ENCODE data around the gene CERS6. TPM values are rescaled to one million over a fixed set of nuclear protein-coding genes. Genes with fewer than 3 reads are reported as not detected.

Gene CERS6
- total RNA-seq, 4 donors from 2014 or later = 17.6 to 31.1 (median 24.1) TPM

DNA sequence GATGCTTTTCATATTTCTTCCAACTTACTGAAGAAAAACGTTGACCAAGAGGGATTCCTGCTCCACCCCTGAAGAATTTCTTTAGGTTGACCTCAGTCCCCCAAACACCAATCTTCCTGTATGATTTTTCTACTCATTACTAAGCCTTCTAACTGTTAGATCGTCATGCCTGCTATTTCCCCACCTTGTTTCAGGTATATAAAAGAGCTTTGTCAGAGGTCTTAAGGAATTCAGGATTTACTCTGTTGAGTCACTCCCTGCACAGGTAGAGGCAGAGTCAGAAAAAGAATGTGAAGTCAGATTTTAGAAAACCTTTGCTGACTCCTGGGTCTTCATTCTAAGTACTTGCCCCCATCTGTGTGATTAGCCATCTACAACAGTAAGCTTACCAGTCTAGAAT lies 262.6 kb downstream of the CERS6 start:
- Histone ChIP-seq H3K4me1 (peaks cover 0 to 32% (median 0%) of the 10 kb centered on the region in 3 donors), H3K27ac (peak overlapping the region in 2 of 4 donors; percentile 53 to 65), H3K9me3 (no peaks in the 10 kb centered on the region), H3K27me3 (no peaks in the 10 kb centered on the region), H3K36me3 (peaks cover 0 to 34% (median 0%) of the 10 kb centered on the region in 3 donors), H3K4me3 (no peak overlapping the region)
- 39 to 52% methylated on average over 2 of the region's 2 CpGs for WGBS, 2 donors
- DNase-seq = no peak
- TF ChIP-seq POLR2A (IDR thresholded peaks at IDR 0.05) = no peak
- TF ChIP-seq, protein P1, sequence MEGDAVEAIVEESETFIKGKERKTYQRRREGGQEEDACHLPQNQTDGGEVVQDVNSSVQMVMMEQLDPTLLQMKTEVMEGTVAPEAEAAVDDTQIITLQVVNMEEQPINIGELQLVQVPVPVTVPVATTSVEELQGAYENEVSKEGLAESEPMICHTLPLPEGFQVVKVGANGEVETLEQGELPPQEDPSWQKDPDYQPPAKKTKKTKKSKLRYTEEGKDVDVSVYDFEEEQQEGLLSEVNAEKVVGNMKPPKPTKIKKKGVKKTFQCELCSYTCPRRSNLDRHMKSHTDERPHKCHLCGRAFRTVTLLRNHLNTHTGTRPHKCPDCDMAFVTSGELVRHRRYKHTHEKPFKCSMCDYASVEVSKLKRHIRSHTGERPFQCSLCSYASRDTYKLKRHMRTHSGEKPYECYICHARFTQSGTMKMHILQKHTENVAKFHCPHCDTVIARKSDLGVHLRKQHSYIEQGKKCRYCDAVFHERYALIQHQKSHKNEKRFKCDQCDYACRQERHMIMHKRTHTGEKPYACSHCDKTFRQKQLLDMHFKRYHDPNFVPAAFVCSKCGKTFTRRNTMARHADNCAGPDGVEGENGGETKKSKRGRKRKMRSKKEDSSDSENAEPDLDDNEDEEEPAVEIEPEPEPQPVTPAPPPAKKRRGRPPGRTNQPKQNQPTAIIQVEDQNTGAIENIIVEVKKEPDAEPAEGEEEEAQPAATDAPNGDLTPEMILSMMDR (IDR thresholded peaks at IDR 0.05) = no peak
- intact Hi-C loops (cut with DNase I) = no loop called here

DNA sequence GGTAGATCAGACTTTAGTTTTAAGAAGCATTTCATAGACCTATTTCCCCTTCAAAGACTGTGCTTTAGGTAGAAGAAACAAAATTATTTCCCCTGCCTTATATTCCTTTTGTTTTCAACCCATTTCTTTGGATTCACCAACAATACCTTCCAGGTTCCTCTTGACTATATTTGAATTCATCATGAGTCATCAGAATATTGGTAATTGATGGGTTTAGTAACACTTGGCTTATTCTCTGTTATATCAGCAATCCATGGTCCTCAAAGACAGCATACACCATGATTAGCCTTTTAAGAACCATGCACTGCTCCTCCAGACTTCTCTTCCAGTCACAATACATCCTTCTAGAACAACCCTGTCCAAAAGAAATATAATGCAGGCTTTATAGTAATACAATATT lies 263.4 kb downstream of the CERS6 start:
- intact Hi-C loops (cut with DNase I) = no loop called here
- TF ChIP-seq, protein P1 (IDR thresholded peaks at IDR 0.05) = no peak
- TF ChIP-seq POLR2A (IDR thresholded peaks at IDR 0.05) = no peak
- peak overlapping the region in 1 of 4 donors; percentile 53 for H3K27ac ChIP-seq
- H3K27me3 ChIP-seq = no peaks in the 10 kb centered on the region
- H3K4me3 ChIP-seq = no peak overlapping the region
- H3K36me3 ChIP-seq = peaks cover 0 to 34% (median 0%) of the 10 kb centered on the region in 3 donors
- no peaks in the 10 kb centered on the region for H3K9me3 ChIP-seq
- peaks cover 0 to 32% (median 0%) of the 10 kb centered on the region in 3 donors for H3K4me1 ChIP-seq
- no peak for DNase-seq

DNA sequence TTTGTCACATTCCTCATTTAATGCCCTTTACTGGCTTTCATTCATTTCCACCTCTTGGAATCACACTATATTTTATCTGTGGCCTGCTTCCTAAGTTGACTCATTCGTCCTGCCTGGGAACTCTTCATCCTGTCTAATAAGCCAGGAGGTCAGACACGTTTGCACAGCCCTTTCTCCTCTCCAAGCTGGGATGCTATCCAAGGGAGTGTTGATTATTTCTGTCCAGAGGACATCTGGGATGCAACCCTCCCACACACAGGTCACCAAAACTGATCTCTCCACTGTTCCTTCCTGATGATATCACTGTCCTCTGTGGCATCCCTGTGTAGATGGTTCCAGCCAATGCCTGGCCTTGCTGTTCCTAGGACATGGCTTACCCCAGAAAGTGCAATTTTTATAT lies 266.5 kb downstream of the CERS6 start:
- Histone ChIP-seq H3K9me3 (no peaks in the 10 kb centered on the region), H3K36me3 (peaks cover 0 to 37% (median 0%) of the 10 kb centered on the region in 3 donors), H3K4me1 (peaks cover 0 to 27% (median 0%) of the 10 kb centered on the region in 3 donors), H3K4me3 (no peak overlapping the region), H3K27ac (no peak overlapping the region), H3K27me3 (no peaks in the 10 kb centered on the region)
- no peak for DNase-seq
- WGBS, 2 donors = 31 to 38% methylated on average over 2 of the region's 2 CpGs
- no peak for TF ChIP-seq POLR2A (IDR thresholded peaks at IDR 0.05)
- TF ChIP-seq, protein P1 (IDR thresholded peaks at IDR 0.05) = no peak
- intact Hi-C loops (cut with DNase I) = no loop called here

DNA sequence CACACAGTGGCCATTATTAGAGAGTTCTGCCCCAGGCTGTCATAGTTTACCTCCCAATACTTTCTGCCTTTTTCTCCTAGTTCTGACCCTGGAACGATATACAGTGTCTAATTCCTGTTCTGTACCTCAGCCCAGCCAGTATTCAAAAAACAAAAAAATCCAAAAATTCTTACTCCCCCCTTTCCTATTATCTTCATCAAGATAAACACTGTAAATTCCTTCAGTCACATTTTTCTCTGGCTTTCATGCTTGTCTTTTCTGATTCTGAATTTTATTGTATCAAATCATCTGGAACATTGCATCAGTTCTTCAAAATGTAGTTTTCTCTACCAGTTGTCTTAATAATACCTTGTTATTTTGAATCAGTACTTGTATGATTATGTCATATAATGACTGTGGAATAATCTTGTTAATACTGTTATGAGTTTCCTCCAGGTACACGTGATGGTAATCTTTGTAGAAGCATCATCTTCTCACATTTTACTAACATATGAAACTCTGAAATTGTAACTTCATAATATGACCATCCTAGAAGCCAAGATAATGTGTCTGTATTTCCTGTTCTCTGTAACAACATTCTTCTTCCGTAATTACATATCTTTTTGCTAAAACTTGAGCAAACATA lies 267.3 kb downstream of the CERS6 start:
- Histone ChIP-seq H3K27ac (no peak overlapping the region), H3K9me3 (no peaks in the 10 kb centered on the region), H3K36me3 (peaks cover 0 to 37% (median 0%) of the 10 kb centered on the region in 3 donors), H3K4me3 (no peak overlapping the region), H3K4me1 (peaks cover 0 to 19% (median 0%) of the 10 kb centered on the region in 3 donors), H3K27me3 (no peaks in the 10 kb centered on the region)
- 46 to 56% methylated on average over 3 of the region's 3 CpGs for WGBS, 2 donors
- no peak for TF ChIP-seq POLR2A (IDR thresholded peaks at IDR 0.05)
- TF ChIP-seq, protein P1 (IDR thresholded peaks at IDR 0.05) = no peak
- no peak for DNase-seq
- intact Hi-C loops (cut with DNase I) = no loop called here

DNA sequence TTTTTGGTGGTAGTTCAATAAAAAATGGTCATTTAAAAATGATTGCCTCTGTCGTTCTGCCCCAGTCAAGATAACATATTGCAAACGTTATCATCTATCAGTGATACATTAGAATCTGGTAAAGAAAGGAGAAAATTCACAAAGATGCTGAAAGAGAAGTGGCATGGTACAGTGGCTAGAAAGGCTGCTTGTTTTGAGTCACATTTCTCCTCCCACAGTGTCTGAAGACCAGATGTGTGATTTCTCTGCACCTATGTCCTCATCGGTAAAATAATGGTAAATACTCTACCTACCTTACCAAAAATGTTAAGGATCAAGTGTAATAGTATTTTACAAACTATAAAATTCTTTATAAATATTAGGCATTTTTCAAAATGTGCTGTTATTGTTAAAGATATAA lies 270.3 kb downstream of the CERS6 start:
- Histone ChIP-seq H3K27me3 (no peaks in the 10 kb centered on the region), H3K36me3 (peaks cover 0 to 29% (median 0%) of the 10 kb centered on the region in 3 donors), H3K4me3 (no peak overlapping the region), H3K4me1 (peaks cover 0 to 6% (median 0%) of the 10 kb centered on the region in 3 donors), H3K9me3 (no peaks in the 10 kb centered on the region), H3K27ac (no peak overlapping the region)
- TF ChIP-seq, protein P1 (IDR thresholded peaks at IDR 0.05) = no peak
- TF ChIP-seq POLR2A (IDR thresholded peaks at IDR 0.05) = no peak
- 73 to 93% methylated on average over 3 of the region's 3 CpGs for WGBS, 2 donors
- intact Hi-C loops (cut with DNase I) = no loop called here
- no peak for DNase-seq

Data from esophagus squamous epithelium (tissue), 5 donors.